Astrocyte (in vitro differentiated cells and primary cell): ENCODE data around the gene TLCD5.

Experiments used
- CTCF ChIP-seq: IDR thresholded peaks from 2 replicates; pipeline ENCODE4 v1.5.1; 2011; ENCODE audit warnings: low read depth, mild to moderate bottlenecking, inconsistent platforms, low read length, moderate library complexity; ENCODE audit not compliant: insufficient read depth
- EZH2 ChIP-seq: IDR thresholded peaks from 2 replicates; pipeline ENCODE4 v1.6.1; 2012; ENCODE audit warnings: mild to moderate bottlenecking, low read length, inconsistent platforms; ENCODE audit not compliant: insufficient read depth

GRCh38 chr11:120317689-120318480 is 7.2 kb upstream of the TLCD5 start:
- TF ChIP-seq CTCF = no peak
- no peak for TF ChIP-seq EZH2
